Measurements from ENCODE around the gene FZD10.

FZD10 gene

DNA sequence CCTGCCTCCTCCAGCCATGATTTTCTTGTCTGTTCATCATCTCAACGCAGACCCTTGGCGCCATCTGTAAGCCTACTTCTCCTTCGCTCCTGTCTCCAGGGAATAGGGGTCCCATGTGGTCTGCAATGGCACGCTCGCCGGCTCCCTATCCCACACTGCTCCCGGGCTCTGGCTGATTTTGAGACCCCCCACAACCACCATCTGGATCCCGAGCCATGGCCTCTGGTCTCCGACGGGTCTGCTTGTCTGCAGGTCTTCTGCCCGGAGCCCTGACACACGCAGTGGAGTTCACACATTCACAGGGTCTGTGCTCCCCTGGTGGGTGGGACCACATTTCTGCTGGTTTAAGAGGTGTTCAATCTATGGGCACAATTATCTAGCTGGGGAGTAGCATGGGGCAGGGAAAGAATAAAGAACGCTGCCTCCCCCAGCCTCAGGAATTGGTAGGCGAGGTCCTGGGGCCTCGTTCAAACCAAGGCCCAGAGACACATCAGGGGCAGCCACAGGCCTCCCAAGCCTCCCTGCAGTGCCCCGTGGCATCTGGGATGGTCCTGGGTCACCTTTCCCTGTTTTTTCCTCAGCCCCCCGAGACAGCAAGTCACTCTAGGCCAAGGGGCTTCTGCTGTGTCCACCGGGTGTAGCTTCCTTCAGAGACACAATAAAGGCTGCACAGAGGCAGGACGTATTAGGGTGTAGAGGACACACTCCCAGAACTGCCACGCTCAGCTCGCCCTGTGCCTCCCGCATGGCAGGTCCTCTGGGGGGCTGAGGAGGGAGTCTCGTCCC lies 21.5 kb downstream of the FZD10 start:
- no peak for DNase-seq

DNA sequence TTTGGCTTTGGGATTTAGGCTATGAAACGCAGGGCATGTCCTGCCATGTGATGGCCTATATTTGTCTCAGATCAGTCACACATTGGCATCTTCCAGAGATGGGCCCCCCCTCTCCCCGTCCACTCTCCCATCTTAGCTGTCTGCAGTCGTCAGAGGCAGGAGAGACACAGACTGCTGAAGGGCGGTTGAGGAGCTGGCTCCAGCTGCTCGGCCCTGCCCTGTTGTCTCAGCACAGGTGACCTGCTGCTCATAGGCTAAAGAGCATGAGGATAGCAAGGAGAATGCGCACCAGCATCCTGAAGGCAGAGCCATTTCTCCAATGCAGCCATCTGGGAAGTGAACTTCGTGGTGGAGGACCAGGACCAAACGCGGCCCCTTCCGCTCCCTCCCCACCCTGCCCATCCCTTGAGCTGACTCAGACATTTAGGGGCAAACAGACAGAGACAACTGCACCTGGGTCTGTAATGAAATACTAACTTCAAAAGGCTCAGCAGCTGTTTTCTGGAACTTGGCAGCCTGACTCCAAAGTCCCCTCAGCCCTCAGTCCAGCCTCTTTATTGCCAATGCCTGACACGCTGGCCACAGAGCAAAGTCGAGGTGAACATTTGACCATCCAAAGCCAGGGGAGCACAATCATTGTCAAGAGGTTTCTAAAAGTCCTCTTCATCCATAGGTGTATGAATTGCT lies 22.3 kb downstream of the FZD10 start:
- no peak for DNase-seq

GRCh38 chr12:130185455-130186391 lies 23.5 kb downstream of the FZD10 start:
- DNase-seq: no peak

DNA sequence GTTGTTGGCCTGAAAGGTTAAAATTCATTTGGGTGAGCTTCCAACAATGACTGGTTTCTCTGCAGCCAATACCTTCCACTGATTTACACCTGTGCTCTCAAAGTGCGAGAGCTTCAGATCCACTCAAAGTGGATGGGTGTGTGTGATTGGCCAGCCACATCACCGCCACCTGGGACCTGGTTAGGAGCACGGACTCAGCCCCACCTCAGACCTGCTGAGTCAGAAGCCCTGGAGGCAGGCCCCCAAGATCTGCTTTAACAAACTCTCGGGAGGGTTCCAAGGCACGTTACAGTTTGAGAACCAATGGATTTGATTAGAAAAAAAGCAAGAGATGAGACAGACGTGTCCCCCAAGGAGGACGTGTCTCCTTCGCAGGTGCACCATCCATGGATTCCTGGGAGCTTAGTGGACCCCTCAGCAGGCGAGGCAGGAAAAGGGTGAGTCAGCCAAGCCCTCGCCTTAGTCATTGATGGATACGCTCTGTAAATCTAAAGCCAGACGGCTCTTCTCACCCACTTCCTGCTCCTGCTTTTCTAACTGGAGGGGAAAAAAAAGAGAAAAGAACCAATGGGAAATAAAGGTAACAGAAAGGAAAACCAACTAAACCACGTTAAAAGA lies 24.5 kb downstream of the FZD10 start:
- DNase-seq: no peak

GRCh38 chr12:130192642-130193345 lies 30.5 kb downstream of the FZD10 start:
- DNase-seq: no peak

DNA sequence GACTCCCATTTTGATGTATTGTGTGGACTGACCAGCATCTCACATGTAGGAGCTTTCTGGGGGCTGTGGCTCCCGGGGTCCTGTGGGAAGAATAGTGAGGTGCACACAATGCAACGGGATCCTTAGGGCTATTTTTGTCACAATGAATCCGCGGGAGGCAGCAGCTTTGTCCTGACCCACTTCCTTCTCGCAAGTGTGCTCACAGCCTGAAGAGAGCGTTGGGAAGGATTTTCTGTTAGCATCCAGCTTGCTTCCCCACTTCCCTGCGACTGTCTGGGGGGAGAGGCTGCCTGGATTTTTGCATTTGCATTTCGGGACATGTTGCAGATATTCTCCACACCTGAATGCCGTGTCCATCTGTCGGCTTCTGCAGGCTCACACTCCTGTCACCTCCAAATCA lies 31.9 kb downstream of the FZD10 start:
- no peak for DNase-seq

DNA sequence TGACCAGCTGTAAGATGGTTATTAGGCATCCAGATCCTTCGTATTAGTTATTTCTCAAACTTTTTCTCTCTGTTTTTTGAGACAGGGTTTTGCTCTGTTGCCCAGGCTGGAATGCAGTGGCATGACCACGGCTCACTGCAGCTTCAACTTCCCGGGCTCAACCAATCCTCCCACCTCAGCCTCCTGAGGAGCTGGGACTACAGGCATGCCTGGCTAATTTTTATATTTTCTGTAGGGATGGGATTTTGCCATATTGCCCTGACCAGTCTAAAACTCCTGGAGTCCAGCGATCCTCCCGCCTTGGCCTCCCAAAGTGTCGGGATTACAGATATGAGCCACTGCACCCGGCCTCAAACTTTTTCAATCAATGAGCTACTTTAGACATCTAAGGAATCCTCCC lies 33.1 kb downstream of the FZD10 start:
- DNase-seq: no peak

DNA sequence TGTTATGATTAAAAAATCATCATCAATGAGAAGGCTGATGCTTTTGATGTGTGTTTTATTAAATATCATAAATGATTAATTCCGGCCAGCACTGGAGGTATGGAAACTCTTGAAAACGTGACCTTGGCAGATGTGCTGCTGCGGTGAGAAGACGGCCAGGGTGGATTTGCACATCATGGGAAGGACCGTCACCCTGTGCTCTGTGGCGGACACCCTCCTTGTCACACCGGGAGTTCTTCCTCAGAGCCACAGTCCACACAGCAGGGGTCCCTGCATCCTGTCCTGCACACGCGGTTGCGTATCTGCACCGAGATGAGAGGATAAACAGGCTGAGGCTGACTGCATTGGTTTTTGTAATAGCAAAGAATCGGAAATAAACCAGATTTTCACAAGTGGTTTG lies 33.5 kb downstream of the FZD10 start:
- DNase-seq: no peak

DNA sequence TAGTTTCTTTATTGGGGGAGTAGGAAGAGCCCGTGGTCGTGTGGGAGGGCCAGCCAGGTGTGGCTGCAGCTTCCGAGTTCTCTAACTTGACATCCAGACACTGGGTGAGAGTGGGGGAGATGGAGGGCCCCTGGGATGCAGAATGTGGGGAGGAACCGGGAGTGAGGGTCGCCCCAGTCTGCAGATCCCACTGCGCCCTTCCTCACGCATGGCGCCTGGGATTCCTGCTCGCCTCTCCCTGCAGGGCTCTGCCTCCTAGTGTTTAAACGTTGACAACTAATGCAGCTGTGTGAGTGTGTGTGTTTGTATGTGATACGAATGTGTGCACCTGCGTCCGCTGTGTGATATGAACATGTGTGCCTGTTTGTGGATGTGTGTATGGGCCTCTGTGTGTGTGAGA lies 34.6 kb downstream of the FZD10 start:
- no peak for DNase-seq

DNA sequence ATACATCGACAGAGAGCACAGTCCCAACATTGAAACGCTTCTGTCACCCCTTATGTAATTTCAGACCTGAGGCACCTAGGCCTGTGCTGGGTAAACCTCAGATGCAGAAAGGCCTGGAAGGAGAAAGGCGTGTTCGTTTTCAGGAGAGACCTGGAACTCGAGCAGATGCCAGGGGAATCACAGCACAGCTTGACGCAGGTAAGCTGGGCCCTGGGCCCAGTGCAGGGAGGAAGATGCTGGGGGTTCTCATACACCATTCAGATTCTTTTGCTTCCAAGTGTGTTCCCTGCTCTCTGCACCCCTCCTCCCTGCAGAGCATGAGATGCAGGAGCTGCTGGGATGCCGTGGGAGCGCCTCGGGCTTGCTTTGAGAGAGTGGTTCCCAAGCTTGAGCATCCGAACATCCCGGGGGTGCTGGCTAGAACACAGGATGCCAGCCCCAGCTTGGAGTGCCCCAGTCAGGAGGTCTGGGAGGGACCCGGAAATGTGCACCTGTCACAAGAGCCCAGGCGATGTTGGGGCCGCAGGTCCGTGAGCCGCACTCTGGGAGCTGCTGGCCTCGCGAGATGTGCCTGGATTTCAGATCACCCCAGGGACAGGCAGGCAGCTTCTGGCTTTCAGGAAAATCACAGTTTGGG lies 35.9 kb downstream of the FZD10 start:
- DNase-seq: no peak

- no peak for DNase-seq
These were observed 36.4 kb downstream of the FZD10 start for GRCh38 chr12:130198663-130199060.

DNA sequence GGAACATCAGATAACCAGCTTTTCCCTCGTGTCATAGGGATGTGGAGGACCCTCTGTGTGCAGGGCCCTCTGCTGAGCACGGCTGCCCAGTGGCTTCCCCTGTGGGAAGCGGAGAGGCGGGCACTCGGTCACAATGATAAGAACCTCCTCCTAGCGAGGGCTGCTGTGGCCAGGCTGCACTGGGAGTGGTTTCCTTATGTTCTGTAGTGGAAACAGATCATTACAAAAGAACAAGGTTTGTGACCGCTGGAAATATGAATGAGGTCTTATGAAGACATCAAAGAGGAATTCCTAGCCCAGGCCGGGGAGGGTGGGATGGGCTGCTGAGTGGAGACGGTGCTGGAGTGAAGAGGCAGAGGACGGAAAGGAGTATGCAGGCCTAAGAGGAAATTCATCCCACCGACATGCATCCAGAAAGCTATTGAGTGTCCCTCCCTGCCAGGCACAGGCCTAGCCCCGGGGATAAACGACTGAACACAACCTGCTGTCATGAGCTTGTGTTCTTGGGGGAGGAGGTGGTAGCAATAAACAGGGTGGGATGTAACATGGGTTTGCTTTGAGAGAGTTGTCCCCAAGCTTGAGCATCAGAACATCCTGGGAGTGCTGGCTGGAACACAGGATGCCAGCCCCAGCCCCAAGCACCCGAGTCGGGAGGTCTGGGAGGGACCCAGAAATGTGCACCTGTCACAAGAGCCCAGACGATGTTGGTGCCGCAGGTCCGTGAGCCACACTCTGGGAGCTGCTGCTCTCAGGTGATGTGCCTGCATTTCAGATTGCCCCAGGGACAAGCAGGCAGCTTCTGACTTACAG lies 37.5 kb downstream of the FZD10 start:
- no peak for DNase-seq

- DNase-seq: no peak
These were observed 38.2 kb downstream of the FZD10 start for GRCh38 chr12:130200445-130200844.

DNA sequence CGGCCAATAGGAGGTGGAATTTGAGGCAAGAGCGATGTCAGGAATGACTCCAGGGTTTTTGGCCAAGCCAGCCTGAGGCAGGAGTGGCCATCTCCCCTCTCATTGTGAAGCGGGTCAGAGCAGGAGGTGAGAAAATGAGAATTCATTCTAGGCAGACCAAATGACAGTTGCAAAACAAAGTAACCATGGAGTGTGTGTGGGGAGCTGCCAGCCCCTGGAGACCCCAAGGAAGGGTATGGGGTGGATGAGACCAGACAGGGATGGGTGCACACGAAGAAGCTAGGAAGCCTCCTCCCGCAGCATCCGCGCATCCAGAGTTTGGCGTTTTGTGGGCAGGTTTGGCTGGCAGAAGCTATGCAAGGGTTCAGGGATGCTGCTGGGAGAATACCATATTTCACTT lies 38.8 kb downstream of the FZD10 start:
- no peak for DNase-seq

DNA sequence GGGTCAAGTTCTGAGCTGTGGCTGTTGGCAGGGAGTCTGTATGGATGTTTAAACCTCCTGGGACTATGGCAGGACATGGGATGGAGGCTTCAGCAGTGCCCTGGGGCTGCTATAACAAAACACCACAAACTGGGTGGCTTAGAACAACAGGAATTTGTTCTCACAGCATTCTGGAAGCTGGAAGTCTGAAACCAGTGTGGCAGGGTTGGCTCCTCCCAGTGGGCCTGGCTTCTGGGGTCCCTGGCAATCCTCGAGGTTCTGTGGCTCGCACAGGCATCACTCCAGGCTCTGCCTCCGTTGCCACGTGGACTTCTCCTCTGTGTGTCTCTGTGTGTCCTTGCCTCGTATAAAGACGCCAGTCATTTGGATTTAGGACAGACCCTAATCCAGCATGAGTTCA lies 39.9 kb downstream of the FZD10 start:
- DNase-seq: no peak

DNA sequence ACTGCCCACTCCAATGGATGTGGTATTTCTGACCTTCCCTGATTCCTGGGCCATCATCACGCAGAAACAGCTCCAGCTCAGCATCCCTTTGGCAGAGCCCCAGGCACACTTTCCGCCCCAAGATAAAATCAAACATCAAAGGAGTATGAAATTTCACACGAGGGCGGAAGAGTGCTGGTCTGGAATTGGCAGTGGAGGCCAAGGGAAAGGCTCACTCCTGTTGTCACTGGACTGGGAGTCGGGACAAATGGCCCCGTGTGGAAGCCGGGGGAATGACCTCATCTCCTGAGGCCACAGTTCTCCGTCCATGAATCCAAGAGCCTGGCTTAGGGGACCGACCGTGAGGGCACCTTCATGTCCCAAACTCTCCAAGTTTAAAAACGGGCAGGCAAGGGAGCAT lies 40.9 kb downstream of the FZD10 start:
- no peak for DNase-seq

GRCh38 chr12:130204541-130204953 lies 42.3 kb downstream of the FZD10 start:
- DNase-seq: no peak

DNA sequence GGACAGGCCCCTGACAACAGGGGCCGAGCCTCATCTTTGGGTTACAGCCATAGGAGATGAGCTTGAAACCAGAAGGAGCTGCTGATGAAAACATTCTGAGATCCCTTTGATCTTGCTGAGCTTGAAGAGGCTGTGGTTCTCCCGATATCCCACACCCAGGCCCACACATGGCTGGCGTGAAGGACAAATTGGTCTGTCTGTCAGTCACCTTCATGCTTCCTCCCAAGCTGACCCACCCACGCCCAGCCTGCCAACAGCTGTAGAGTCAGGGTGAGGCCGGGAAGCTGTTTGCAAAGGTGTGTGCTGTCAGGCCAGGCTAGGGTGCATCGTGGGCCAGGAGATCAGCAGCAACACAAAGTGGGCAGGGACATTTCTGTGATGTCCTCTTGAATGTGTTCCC lies 43.2 kb downstream of the FZD10 start:
- DNase-seq: no peak

DNA sequence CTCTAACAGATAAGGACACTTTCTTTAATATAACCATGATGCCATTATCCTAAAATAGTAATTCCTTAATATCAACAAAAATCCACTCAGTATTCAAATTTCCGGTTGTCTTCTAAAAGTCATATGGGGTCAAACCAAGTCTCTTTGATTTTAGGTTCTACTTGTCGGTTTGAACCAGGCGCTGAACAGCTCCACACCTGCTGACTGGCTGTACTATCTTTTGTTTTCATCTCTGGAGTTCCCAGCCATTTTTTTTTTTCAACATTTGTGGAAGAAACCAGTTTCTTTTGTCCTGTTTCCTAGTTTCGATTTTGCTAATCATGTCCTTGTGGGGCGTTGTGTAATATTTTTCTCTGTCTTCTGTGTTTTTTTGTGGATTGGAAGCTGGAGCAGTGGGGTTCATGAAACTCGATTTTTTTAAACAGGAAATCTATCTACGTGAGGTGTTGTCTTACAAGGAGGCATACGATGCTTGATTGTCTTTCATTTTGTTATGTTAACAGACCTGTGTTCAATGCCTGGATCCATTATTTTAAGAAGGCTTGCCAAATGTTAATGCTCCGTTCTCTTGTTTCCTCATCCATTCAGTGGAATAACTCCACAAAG lies 50.2 kb downstream of the FZD10 start:
- DNase-seq: no peak

GRCh38 chr12:130213249-130213648 lies 51.0 kb downstream of the FZD10 start:
- DNase-seq: no peak
